ENCODE data around the gene LASP1NB.
"Not testable (repeated sequence)": the region's sequence is repeated elsewhere in the genome, so short reads cannot be mapped to it uniquely, and the experiment has no call there.

The LASP1NB gene

DNA sequence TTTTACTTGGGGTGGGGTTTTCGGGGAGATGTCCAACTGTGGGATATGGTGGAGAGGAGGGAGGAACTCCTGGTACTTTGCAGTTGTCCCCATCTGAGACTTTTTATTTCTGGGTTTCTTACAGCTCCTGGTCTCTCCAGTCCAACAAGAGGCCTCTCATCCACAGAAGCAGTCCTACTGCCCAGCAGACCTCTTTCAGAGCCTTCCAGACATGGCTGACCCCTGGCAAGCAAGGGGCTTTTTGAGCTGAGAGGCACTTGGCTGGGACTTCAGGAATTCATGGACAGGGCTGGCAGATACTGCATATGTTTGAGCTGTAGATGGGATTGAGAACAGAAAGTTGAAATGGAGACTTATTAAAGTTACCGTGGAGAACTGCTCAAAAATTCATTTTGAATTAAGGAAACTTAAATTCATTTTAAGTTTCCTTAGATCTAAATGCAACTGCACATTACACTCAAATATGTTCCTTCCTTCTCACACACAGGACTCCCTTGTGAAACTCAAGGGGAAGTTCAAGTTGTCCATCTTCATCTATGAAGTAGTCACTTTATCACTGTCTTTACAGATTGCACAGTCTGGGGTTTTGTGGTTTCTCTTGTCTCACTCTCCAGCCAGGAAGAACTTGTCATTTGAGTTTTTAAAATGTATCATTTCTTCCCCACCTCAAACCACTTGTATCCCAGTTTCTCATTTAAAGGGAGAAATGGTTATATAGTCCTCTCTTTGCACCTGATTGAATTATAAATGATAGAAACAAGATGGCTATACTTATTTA is 1.1 kb downstream of the LASP1NB start:
- in situ Hi-C loops (cut with HindIII; ENCODE audit: low sequenced_read_pairs), result no loop called here
- no peak overlapping the region for H3K4me3 ChIP-seq (ENCODE audit: low read depth, low read length)
- no peak for DNase-seq (ENCODE audit: low read depth)
- TF ChIP-seq, protein P1, sequence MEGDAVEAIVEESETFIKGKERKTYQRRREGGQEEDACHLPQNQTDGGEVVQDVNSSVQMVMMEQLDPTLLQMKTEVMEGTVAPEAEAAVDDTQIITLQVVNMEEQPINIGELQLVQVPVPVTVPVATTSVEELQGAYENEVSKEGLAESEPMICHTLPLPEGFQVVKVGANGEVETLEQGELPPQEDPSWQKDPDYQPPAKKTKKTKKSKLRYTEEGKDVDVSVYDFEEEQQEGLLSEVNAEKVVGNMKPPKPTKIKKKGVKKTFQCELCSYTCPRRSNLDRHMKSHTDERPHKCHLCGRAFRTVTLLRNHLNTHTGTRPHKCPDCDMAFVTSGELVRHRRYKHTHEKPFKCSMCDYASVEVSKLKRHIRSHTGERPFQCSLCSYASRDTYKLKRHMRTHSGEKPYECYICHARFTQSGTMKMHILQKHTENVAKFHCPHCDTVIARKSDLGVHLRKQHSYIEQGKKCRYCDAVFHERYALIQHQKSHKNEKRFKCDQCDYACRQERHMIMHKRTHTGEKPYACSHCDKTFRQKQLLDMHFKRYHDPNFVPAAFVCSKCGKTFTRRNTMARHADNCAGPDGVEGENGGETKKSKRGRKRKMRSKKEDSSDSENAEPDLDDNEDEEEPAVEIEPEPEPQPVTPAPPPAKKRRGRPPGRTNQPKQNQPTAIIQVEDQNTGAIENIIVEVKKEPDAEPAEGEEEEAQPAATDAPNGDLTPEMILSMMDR (IDR thresholded peaks at IDR 0.05; ENCODE audit: low read depth, low read length, missing control alignments), result no peak

DNA sequence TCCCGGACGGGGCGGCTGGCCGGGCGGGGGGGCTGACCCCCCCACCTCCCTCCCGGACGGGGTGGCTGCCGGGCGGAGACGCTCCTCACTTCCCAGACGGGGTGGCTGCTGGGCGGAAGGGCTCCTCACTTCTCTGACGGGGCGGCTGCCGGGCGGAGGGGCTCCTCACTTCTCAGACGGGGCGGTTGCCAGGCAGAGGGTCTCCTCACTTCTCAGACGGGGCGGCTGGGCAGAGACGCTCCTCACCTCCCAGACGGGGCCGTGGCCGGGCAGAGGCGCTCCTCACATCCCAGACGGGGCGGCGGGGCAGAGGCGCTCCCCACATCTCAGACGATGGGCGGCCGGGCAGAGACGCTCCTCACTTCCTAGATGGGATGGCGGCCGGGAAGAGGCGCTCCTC is 5.4 kb downstream of the LASP1NB start:
- DNase-seq (ENCODE audit: low read depth); in situ Hi-C loops (cut with HindIII; ENCODE audit: low sequenced_read_pairs); H3K4me3 ChIP-seq (ENCODE audit: low read depth, low read length): not testable (repeated sequence)

DNA sequence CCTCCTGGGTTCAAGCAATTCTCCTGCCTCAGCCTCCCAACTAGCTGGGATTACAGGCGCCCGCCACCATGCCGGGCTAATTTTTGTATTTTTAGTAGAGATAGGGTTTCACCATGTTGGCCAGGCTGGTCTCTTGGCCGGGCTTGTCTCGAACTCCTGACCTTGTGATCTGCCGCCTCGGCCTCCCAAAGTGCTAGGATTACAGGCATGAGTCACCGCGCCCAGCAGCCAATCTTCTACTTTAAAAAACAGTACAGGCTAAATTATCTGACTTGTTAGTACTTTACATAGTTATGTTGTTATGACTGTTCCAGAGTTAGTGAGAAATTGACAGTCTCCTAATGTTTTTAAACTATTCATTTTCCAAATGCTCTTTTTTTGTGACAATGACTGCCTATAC is 8.5 kb downstream of the LASP1NB start:
- in situ Hi-C loops (cut with HindIII; ENCODE audit: low sequenced_read_pairs); DNase-seq (ENCODE audit: low read depth); H3K4me3 ChIP-seq (ENCODE audit: low read depth, low read length): not testable (repeated sequence)

- in situ Hi-C loops (cut with HindIII; ENCODE audit: low sequenced_read_pairs), result no loop called here
- DNase-seq (ENCODE audit: low read depth), result no peak
- TF ChIP-seq, protein P1 (IDR thresholded peaks at IDR 0.05; ENCODE audit: low read depth, low read length, missing control alignments), result no peak
- no peak overlapping the region for H3K4me3 ChIP-seq (ENCODE audit: low read depth, low read length)
Measured at GRCh38 chr17:38939987-38940386, 14.6 kb downstream of the LASP1NB start.

DNA sequence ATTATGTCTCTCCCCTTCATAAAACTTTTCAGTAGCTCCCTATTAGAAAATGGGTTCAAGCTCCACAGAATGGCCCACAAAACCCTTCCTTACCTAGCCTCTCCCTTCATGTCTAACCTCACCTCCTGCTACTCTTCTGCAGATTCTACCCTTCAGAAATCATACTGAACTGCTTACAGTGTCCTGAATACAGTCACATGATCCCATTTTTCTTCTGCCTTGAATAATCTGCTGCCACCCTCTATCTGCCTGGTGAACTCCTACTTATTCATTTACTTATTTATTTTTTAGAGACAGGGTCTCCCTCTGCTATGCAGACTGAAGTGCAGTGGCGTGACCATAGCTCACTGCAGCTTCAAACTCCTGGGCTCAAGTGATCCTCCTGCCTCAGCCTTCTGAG is 15.0 kb downstream of the LASP1NB start:
- in situ Hi-C loops (cut with HindIII; ENCODE audit: low sequenced_read_pairs), result no loop called here
- H3K4me3 ChIP-seq (ENCODE audit: low read depth, low read length), result no peak overlapping the region
- TF ChIP-seq, protein P1 (IDR thresholded peaks at IDR 0.05; ENCODE audit: low read depth, low read length, missing control alignments), result no peak
- DNase-seq (ENCODE audit: low read depth), result no peak

DNA sequence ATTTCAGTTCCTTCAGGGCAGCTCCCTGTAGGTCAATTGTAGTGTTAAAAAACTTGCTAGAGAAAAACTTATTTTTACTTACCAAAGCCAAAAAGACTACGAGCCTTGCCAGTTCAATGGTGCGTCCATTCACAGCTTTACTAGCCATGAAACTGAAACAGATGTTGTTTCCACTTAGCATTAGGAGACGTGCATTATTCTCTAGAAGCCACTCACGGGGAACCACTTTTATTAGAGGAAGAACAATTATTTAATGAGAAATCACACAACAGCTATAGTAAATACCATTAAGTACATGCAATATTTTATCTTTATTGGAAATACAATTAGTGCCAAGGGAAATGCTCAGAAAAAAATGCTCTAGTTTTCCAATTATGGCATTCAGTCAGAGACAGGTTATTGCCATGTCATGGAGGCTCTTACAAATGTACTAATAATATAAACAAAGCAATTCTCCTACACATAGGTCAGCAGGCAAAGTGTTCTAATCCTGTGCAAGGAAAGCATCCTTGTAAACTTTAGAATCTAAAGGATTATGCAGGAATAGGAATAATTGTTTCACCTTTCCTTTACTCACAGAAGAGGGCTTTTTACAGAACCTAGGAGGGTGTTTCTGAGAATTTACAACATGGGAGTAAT is 17.4 kb downstream of the LASP1NB start:
- in situ Hi-C loops (cut with HindIII; ENCODE audit: low sequenced_read_pairs), result no loop called here
- DNase-seq (ENCODE audit: low read depth), result no peak
- TF ChIP-seq, protein P1 (IDR thresholded peaks at IDR 0.05; ENCODE audit: low read depth, low read length, missing control alignments), result no peak
- no peak overlapping the region for H3K4me3 ChIP-seq (ENCODE audit: low read depth, low read length)

GRCh38 chr17:38943607-38944006 is 18.2 kb downstream of the LASP1NB start:
- no peak for DNase-seq (ENCODE audit: low read depth)
- in situ Hi-C loops (cut with HindIII; ENCODE audit: low sequenced_read_pairs), result no loop called here
- H3K4me3 ChIP-seq (ENCODE audit: low read depth, low read length), result no peak overlapping the region
- TF ChIP-seq, protein P1 (IDR thresholded peaks at IDR 0.05; ENCODE audit: low read depth, low read length, missing control alignments), result no peak

Measured in astrocyte of the cerebellum (primary cell).